ENCODE data around the gene PRKCA.

DNA sequence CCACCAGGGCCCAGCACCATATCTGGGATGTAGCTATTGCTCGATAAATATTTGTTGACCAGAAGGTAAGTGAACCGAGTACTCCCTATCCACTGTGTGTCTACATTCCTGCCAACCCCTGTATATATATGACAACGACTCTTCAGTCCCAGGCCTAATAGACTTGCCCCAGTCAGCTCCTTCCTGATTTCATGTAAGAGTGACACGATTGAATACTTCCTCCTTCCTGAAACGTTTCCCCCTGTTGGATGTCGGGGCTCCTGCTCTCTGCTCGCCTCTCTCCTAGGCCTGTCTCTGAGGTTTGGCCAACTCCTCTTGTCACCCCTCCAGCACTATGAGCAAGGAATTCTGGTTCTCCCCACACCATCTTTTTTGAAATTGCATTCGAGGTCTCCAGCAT lies 178.9 kb downstream of the PRKCA start:
- no peak for TF ChIP-seq RARB (CRISPR knock-in tag; IDR thresholded peaks at IDR 0.05)
- no peak for TF ChIP-seq ZFP3 (CRISPR knock-in tag; IDR thresholded peaks at IDR 0.05)
- TF ChIP-seq, protein P1, sequence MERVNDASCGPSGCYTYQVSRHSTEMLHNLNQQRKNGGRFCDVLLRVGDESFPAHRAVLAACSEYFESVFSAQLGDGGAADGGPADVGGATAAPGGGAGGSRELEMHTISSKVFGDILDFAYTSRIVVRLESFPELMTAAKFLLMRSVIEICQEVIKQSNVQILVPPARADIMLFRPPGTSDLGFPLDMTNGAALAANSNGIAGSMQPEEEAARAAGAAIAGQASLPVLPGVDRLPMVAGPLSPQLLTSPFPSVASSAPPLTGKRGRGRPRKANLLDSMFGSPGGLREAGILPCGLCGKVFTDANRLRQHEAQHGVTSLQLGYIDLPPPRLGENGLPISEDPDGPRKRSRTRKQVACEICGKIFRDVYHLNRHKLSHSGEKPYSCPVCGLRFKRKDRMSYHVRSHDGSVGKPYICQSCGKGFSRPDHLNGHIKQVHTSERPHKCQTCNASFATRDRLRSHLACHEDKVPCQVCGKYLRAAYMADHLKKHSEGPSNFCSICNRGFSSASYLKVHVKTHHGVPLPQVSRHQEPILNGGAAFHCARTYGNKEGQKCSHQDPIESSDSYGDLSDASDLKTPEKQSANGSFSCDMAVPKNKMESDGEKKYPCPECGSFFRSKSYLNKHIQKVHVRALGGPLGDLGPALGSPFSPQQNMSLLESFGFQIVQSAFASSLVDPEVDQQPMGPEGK (CRISPR knock-in tag; IDR thresholded peaks at IDR 0.05; ENCODE audit: borderline replicate concordance) = no peak
